Neural progenitor cell (in vitro differentiated cells): ENCODE data around the gene ORAI2. TPM values are rescaled to one million over a fixed set of nuclear protein-coding genes. Genes with fewer than 3 reads are reported as not detected.

ENCODE experiments used
- DNase-seq: peaks from one replicate; pipeline ENCODE4 v3.0.0-alpha.2; 2016; ENCODE audit warnings: low spot score
- H2AFZ ChIP-seq: fragments of 200-600 bp; sonication (generic); replicated peaks from 2 replicates; pipeline ENCODE4 v1.6.1; 2016; ENCODE audit warnings: antibody characterized with exemption
- H3F3A ChIP-seq: fragments of 200-600 bp; sonication (generic); 2 replicates; pipeline ENCODE4 v1.6.1; 2016; ENCODE audit warnings: antibody characterized with exemption, low read depth
- H3K27ac ChIP-seq: fragments of 200-600 bp; sonication (generic); 2 replicates; pipeline ENCODE4 v1.5.1; 2016; ENCODE audit warnings: mild to moderate bottlenecking
- H3K27me3 ChIP-seq: fragments of 200-600 bp; sonication (generic); 2 replicates; pipeline ENCODE4 v1.6.1; 2016; ENCODE audit warnings: mild to moderate bottlenecking, moderate library complexity
- H3K36me3 ChIP-seq: fragments of 200-600 bp; sonication (generic); 2 replicates; pipeline ENCODE4 v1.5.1; 2016
- H3K4me1 ChIP-seq: fragments of 200-600 bp; sonication (generic); 2 replicates; pipeline ENCODE4 v1.6.1; 2016; ENCODE audit warnings: mixed run types
- H3K4me2 ChIP-seq: fragments of 200-600 bp; sonication (generic); 2 replicates; pipeline ENCODE4 v1.6.1; 2016
- H3K4me3 ChIP-seq: fragments of 200-600 bp; sonication (generic); 2 replicates; pipeline ENCODE4 v1.5.1; 2016
- H3K79me2 ChIP-seq: fragments of 200-600 bp; sonication (generic); 2 replicates; pipeline ENCODE4 v1.6.1; 2016; ENCODE audit warnings: low read depth
- H3K9ac ChIP-seq: fragments of 200-600 bp; sonication (generic); 2 replicates; pipeline ENCODE4 v1.6.1; 2016
- H3K9me3 ChIP-seq: fragments of 200-600 bp; sonication (generic); 2 replicates; pipeline ENCODE4 v1.5.1; 2016; ENCODE audit warnings: low read depth
- H4K20me1 ChIP-seq: fragments of 200-600 bp; sonication (generic); 2 replicates; pipeline ENCODE4 v1.6.1; 2016; ENCODE audit warnings: low read depth
- H3K27ac Mint-ChIP-seq: 3 replicates; pipeline ENCODE4 v1.8.0; 2021; ENCODE audit warnings: mixed read lengths
- H3K27me3 Mint-ChIP-seq: 2 replicates; pipeline ENCODE4 v1.8.0; 2022; ENCODE audit warnings: low read depth, mild to moderate bottlenecking, inconsistent platforms, moderate library complexity, mixed read lengths; ENCODE audit not compliant: insufficient read depth
- H3K36me3 Mint-ChIP-seq: 3 replicates; pipeline ENCODE4 v1.8.0; 2021; ENCODE audit warnings: mixed read lengths
- H3K4me1 Mint-ChIP-seq: 3 replicates; pipeline ENCODE4 v1.8.0; 2021; ENCODE audit warnings: mixed read lengths
- H3K4me3 Mint-ChIP-seq: 3 replicates; pipeline ENCODE4 v1.8.0; 2021; ENCODE audit warnings: mild to moderate bottlenecking, moderate library complexity, mixed read lengths
- H3K9me3 Mint-ChIP-seq: 3 replicates; pipeline ENCODE4 v1.8.0; 2020; ENCODE audit warnings: mixed read lengths
- EZH2 ChIP-seq: fragments of 200-600 bp; sonication (generic); IDR thresholded peaks from 2 replicates; pipeline ENCODE4 v1.6.1; 2017; ENCODE audit warnings: antibody characterized with exemption, mild to moderate bottlenecking, moderate library complexity
- EZH2phosphoT487 ChIP-seq: fragments of 200-600 bp; sonication (generic); IDR thresholded peaks from 2 replicates; pipeline ENCODE4 v1.6.1; 2017; ENCODE audit warnings: antibody characterized with exemption
- total RNA-seq: library from RNA; depleted of rRNA; stranded (reverse); fragments of >200 nt; gene quantifications from 2 replicates; pipeline ENCODE4 v1.2.3, GENCODE V29; 2015; ENCODE audit warnings: low replicate concordance
- TF ChIP-seq, protein P1 (sequence below): fragments of 200-600 bp; sonication (generic); IDR thresholded peaks from 2 replicates; pipeline ENCODE4 v1.5.1; 2017; ENCODE audit warnings: antibody characterized with exemption, mild to moderate bottlenecking

The ORAI2 gene
- total RNA-seq, 1 donor from 2014 or later: 15.7 TPM

DNA sequence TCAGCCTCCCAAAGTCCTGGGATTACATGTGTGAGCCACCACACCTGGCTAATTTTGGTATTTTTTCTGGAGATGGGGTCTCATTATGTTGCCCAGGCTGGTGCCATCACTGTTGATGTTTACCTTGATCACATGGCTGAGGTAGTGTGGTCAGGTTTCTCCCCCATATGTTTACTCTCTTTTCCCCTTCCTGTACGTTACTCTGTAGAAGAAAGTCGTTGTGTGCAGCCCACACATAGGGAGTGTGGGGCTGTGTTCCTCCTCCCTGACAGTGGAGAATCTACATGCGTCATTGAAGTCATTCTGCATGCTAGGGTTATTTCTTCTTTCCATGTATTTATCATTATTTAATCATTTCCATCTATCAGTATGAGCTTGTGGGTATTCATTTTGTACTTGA, 16.3 kb upstream of the ORAI2 start:
- Mint-ChIP-seq H3K4me3 (no peak overlapping the region), H3K4me1 (no peaks in the 10 kb centered on the region), H3K27me3 (peaks cover 8% of the 10 kb centered on the region), H3K27ac (no peak overlapping the region), H3K36me3 (peaks cover 38% of the 10 kb centered on the region), H3K9me3 (no peaks in the 10 kb centered on the region)
- Histone ChIP-seq H3K4me1 (no peaks in the 10 kb centered on the region), H3K9ac (no peak overlapping the region), H2AFZ (no peak overlapping the region), H3K4me2 (no peak overlapping the region), H3K9me3 (no peaks in the 10 kb centered on the region), H3K27me3 (no peaks in the 10 kb centered on the region), H3F3A (no peaks in the 10 kb centered on the region), H3K79me2 (no peaks in the 10 kb centered on the region), H3K36me3 (no peaks in the 10 kb centered on the region), H3K27ac (no peak overlapping the region), H3K4me3 (no peak overlapping the region), H4K20me1 (peaks cover 17% of the 10 kb centered on the region)
- DNase-seq: no peak
- no peak for TF ChIP-seq EZH2
- TF ChIP-seq, protein P1, sequence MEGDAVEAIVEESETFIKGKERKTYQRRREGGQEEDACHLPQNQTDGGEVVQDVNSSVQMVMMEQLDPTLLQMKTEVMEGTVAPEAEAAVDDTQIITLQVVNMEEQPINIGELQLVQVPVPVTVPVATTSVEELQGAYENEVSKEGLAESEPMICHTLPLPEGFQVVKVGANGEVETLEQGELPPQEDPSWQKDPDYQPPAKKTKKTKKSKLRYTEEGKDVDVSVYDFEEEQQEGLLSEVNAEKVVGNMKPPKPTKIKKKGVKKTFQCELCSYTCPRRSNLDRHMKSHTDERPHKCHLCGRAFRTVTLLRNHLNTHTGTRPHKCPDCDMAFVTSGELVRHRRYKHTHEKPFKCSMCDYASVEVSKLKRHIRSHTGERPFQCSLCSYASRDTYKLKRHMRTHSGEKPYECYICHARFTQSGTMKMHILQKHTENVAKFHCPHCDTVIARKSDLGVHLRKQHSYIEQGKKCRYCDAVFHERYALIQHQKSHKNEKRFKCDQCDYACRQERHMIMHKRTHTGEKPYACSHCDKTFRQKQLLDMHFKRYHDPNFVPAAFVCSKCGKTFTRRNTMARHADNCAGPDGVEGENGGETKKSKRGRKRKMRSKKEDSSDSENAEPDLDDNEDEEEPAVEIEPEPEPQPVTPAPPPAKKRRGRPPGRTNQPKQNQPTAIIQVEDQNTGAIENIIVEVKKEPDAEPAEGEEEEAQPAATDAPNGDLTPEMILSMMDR: no peak
- TF ChIP-seq EZH2phosphoT487: no peak

DNA sequence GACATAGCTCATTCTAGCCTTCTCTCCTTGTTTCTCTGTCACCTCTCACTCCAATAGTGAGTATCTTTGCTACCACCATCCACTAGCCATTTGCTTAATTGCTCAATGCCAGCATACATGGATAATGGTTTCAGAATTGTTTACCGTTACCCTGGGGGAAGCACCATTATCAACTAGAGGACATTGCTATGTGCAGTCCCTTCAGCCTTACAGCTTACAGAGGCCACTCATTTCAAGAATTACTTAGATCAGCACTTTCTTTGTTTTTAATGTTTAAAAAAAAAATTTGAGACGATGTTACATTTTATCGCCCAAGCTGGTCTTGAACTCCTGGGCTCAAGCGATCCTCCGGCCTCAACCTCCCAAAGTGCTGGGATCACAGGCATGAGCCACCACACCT, 14.8 kb upstream of the ORAI2 start:
- Histone ChIP-seq H4K20me1 (peaks cover 13% of the 10 kb centered on the region), H3K27me3 (no peaks in the 10 kb centered on the region), H3K4me1 (no peaks in the 10 kb centered on the region), H3K27ac (no peak overlapping the region), H3K4me2 (no peak overlapping the region), H2AFZ (no peak overlapping the region), H3K4me3 (no peak overlapping the region), H3F3A (no peaks in the 10 kb centered on the region), H3K36me3 (no peaks in the 10 kb centered on the region), H3K9me3 (no peaks in the 10 kb centered on the region), H3K9ac (no peak overlapping the region), H3K79me2 (no peaks in the 10 kb centered on the region)
- Mint-ChIP-seq H3K27ac (no peak overlapping the region), H3K36me3 (peaks cover 34% of the 10 kb centered on the region), H3K27me3 (peaks cover 8% of the 10 kb centered on the region), H3K4me1 (no peaks in the 10 kb centered on the region), H3K9me3 (no peaks in the 10 kb centered on the region), H3K4me3 (no peak overlapping the region)
- DNase-seq: no peak
- TF ChIP-seq, protein P1: no peak
- TF ChIP-seq EZH2 (no peak), EZH2phosphoT487 (no peak)

DNA sequence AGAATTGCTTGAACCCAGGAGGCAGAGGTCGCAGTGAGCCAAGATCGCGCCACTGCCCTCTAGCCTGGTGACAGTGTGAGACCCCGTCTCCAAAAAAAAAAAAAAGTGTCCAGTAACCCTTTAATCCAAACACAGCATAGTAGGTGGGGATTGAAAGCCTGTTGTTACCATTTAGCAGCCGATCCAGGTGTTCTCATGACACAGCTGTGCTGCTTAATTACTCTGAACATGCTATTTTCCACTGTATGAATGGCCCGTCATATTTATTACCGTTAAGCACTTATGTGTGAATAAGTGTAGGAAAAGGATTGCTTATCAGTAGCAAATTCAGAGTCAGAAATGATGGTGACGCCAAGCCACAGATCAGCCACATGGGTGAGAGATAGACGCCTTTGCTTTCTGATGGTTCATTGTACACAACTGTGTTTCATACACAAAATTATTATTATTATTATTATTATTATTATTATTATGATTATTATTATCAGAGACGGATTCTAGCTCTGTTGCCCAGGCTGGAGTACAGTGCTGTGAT, 11.6 kb upstream of the ORAI2 start:
- no peaks in the 10 kb centered on the region for H3K9me3 Mint-ChIP-seq
- Histone ChIP-seq H4K20me1 (peaks cover 14% of the 10 kb centered on the region), H3K36me3 (no peaks in the 10 kb centered on the region), H3K4me2 (no peak overlapping the region), H3K9me3 (no peaks in the 10 kb centered on the region), H3K27me3 (no peaks in the 10 kb centered on the region), H3K9ac (no peak overlapping the region), H3K27ac (no peak overlapping the region), H3F3A (no peaks in the 10 kb centered on the region), H3K4me1 (no peaks in the 10 kb centered on the region), H2AFZ (no peak overlapping the region), H3K79me2 (no peaks in the 10 kb centered on the region), H3K4me3 (no peak overlapping the region)
- H3K4me1 Mint-ChIP-seq: peaks cover 16% of the 10 kb centered on the region
- no peak for DNase-seq
- H3K4me3 Mint-ChIP-seq: no peak overlapping the region
- TF ChIP-seq EZH2 (no peak), EZH2phosphoT487 (no peak)
- TF ChIP-seq, protein P1: no peak
- H3K27ac Mint-ChIP-seq: no peak overlapping the region
- peaks cover 29% of the 10 kb centered on the region for H3K36me3 Mint-ChIP-seq
- H3K27me3 Mint-ChIP-seq: peaks cover 7% of the 10 kb centered on the region
